MM.1S (cell line): ENCODE measurements around the gene EGFL8.

Source experiments
- CTCF ChIP-seq: fragments of 300-600 bp; sonication (generic); IDR thresholded peaks from 2 replicates; pipeline ENCODE4 v1.5.1; 2016; ENCODE audit warnings: antibody characterized with exemption, low read length, mixed read lengths
- EZH2phosphoT487 ChIP-seq: fragments of 300-600 bp; sonication (generic); IDR thresholded peaks from 2 replicates; pipeline ENCODE4 v1.6.1; 2018; ENCODE audit warnings: antibody characterized with exemption, low read length

GRCh38 chr6:32210191-32210601 lies 45.8 kb downstream of the EGFL8 start:
- TF ChIP-seq CTCF: no peak
- TF ChIP-seq EZH2phosphoT487: no peak
